ENCODE measurements around the gene CTH. TPM values are rescaled to one million over a fixed set of nuclear protein-coding genes. Genes with fewer than 3 reads are reported as not detected.
"Not testable (repeated sequence)": the region's sequence is repeated elsewhere in the genome, so short reads cannot be mapped to it uniquely, and the experiment has no call there.

Gene CTH
- total RNA-seq, 1 experiment from 2014 or later, result 14.7 TPM

DNA sequence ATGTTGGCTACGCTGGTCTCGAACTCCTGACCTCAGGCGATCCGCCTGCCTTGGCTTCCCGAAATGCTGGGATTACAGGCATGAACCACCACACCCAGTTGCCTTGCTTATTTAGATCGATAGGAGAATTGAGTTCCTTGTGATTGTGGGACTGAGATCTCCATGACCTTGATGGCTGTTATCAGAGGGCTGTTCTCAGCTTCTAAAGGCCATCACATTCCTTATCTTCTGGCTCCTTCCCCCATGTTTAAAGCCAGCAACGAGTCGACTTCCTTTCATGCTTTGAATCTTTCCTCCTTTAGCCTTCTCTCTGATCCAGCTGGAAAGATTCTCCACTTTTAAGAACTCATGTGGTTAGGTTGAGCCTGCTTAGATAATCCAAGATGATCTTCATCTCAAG lies 38.0 kb downstream of the CTH start:
- ChIA-PET CTCF (no interaction called here), RAD21 (ENCODE audit: low non-redundant PET in 1 of 2, low total read pairs in 2 of 2, uncharacterized antibody in 2 of 2, unreplicated experiment in 2 of 2) (no interaction called here), POLR2A (no interaction called here)
- no peaks in the 10 kb centered on the region for H3K9me2 ChIP-seq (ENCODE audit: insufficient read depth)
- H4K20me1 ChIP-seq (ENCODE audit: insufficient read depth), result no peaks in the 10 kb centered on the region
- no peaks in the 10 kb centered on the region for H3K36me3 ChIP-seq (ENCODE audit: control insufficient read depth in 1 of 2, insufficient read depth in 2 of 2, low read length in 2 of 2)
- H3K27ac ChIP-seq (ENCODE audit: low read depth, low read length), result no peak overlapping the region
- no peak overlapping the region for H3K9ac ChIP-seq (ENCODE audit: low read length)
- no peaks in the 10 kb centered on the region for H3K79me2 ChIP-seq (ENCODE audit: insufficient read depth, low read length)
- BruUV-seq (replicated peaks), result no TSS peak
- no peak overlapping the region for H2AFZ ChIP-seq (ENCODE audit: low read depth, low read length, poor library complexity, severe bottlenecking)
- no peaks in the 10 kb centered on the region for H3K27me3 ChIP-seq (ENCODE audit: insufficient read depth, low read length)
- no peak for DNase-seq (ENCODE audit: low read depth, low spot score)
- H3K4me1 ChIP-seq (ENCODE audit: control insufficient read depth in 1 of 2, insufficient read depth in 2 of 2, low read length in 2 of 2), result no peaks in the 10 kb centered on the region
- H3K4me2 ChIP-seq (ENCODE audit: low read length), result no peak overlapping the region
- H3K4me3 ChIP-seq (replicated peaks in 1 of 2; ENCODE audit: low read depth in 1 of 2, low read length in 2 of 2), result no peak overlapping the region
- intact Hi-C loops (cut with micrococcal nuclease), result no loop called here
- TF ChIP-seq TCF7L2 (IDR thresholded peaks at IDR 0.05; ENCODE audit: borderline replicate concordance, extremely low read depth, insufficient read depth, insufficient read length), result no peak
- no peak for TF ChIP-seq ATF3 (IDR thresholded peaks at IDR 0.05)
- TF ChIP-seq SIN3A (IDR thresholded peaks at IDR 0.05; ENCODE audit: low read depth), result no peak
- no peak for TF ChIP-seq ZNF274 (IDR thresholded peaks at IDR 0.05; ENCODE audit: low read depth, low read length)
- no peaks in the 10 kb centered on the region for H3K9me3 ChIP-seq (ENCODE audit: control insufficient read depth in 1 of 2, insufficient read depth in 1 of 2, low read depth in 1 of 2, low read length in 2 of 2)
- ATAC-seq, result no peak

- DNase-seq (ENCODE audit: low read depth, low spot score); CTCF ChIA-PET; H3K27me3 ChIP-seq (ENCODE audit: insufficient read depth, low read length); H3K9me3 ChIP-seq (ENCODE audit: control insufficient read depth in 1 of 2, insufficient read depth in 1 of 2, low read depth in 1 of 2, low read length in 2 of 2); H3K79me2 ChIP-seq (ENCODE audit: insufficient read depth, low read length); H3K4me2 ChIP-seq (ENCODE audit: low read length); H3K4me1 ChIP-seq (ENCODE audit: control insufficient read depth in 1 of 2, insufficient read depth in 2 of 2, low read length in 2 of 2); H3K4me3 ChIP-seq (replicated peaks in 1 of 2; ENCODE audit: low read depth in 1 of 2, low read length in 2 of 2); H3K9ac ChIP-seq (ENCODE audit: low read length); BruUV-seq (replicated peaks); H3K27ac ChIP-seq (ENCODE audit: low read depth, low read length); H2AFZ ChIP-seq (ENCODE audit: low read depth, low read length, poor library complexity, severe bottlenecking); H4K20me1 ChIP-seq (ENCODE audit: insufficient read depth); intact Hi-C loops (cut with micrococcal nuclease); ATAC-seq; H3K36me3 ChIP-seq (ENCODE audit: control insufficient read depth in 1 of 2, insufficient read depth in 2 of 2, low read length in 2 of 2); POLR2A ChIA-PET; H3K9me2 ChIP-seq (ENCODE audit: insufficient read depth); RAD21 ChIA-PET (ENCODE audit: low non-redundant PET in 1 of 2, low total read pairs in 2 of 2, uncharacterized antibody in 2 of 2, unreplicated experiment in 2 of 2): not testable (repeated sequence)
These were observed 41.3 kb downstream of the CTH start for GRCh38 chr1:70452164-70452939.
